Prostate gland (tissue), 2 donors: ENCODE measurements around the gene CUL3. TPM values are rescaled to one million over a fixed set of nuclear protein-coding genes. Genes with fewer than 3 reads are reported as not detected.

Experiments
- DNase-seq: peaks from one replicate; pipeline ENCODE4 v3.0.0-alpha.2; 2019; ENCODE audit warnings: low spot score
- H3K27ac ChIP-seq, 2 donors: fragments of 200-600 bp; sonication (generic); 2 replicates each; pipeline ENCODE4 v1.5.1; 2017 to 2019
- H3K27me3 ChIP-seq: fragments of 200-600 bp; sonication (generic); replicated peaks from 2 replicates; pipeline ENCODE4 v1.5.1; 2019; ENCODE audit not compliant: insufficient read depth
- H3K36me3 ChIP-seq, 2 donors: fragments of 200-600 bp; sonication (generic); 1 replicate in 1 of 2; 2 replicates in 1 of 2; pipeline versions ENCODE4 v1.5.1 to v1.8.1; 2017 to 2019
- H3K4me1 ChIP-seq: fragments of 200-600 bp; sonication (generic); replicated peaks from 2 replicates; pipeline ENCODE4 v1.5.1; 2019
- H3K4me3 ChIP-seq, 2 donors: fragments of 200-600 bp; sonication (generic); 2 replicates each; pipeline ENCODE4 v1.5.1; 2017 to 2019
- H3K9me3 ChIP-seq: fragments of 200-600 bp; sonication (generic); 2 replicates; pipeline ENCODE4 v1.5.1; 2017
- POLR2A ChIP-seq: fragments of 450-650 bp; IDR thresholded peaks from one replicate; pipeline ENCODE4 v1.6.1; 2016; ENCODE audit warnings: antibody characterized with exemption, mild to moderate bottlenecking
- POLR2AphosphoS5 ChIP-seq: sonication (generic); formaldehyde crosslinking; IDR thresholded peaks from one replicate; pipeline ENCODE4 v1.6.1; 2017; ENCODE audit warnings: antibody characterized with exemption
- WGBS: methylation state at CpG from one replicate; pipeline ENCODE4 v1.1.5; 2018; 5-methylcytosine and 5-hydroxymethylcytosine counted together
- intact Hi-C: fragments of 100-400 bp; cut with DNase I; formaldehyde crosslinking; loops from one replicate; pipeline ENCODE4 v1.14.2; 2022
- total RNA-seq, 2 donors: library from RNA; depleted of rRNA; stranded (reverse); fragments of >200 nt; gene quantifications; one replicate each; pipeline ENCODE4 v1.1.0, GENCODE V29; 2016
- TF ChIP-seq, protein P1 (sequence below), 4 experiments: fragments of 200-600 bp in 2 of 4; fragments of 450-650 bp in 2 of 4; sonication (generic) in 2 of 4; IDR thresholded peaks; 1 replicate in 3 of 4; 2 replicates in 1 of 4; pipeline ENCODE4 v1.5.1; 2016 to 2019; ENCODE audit warnings: antibody characterized with exemption in 4 of 4, mild to moderate bottlenecking in 2 of 4, moderate library complexity in 2 of 4

The CUL3 gene
- total RNA-seq: 10 to 100 TPM; 69.2 to 90.5 TPM

DNA sequence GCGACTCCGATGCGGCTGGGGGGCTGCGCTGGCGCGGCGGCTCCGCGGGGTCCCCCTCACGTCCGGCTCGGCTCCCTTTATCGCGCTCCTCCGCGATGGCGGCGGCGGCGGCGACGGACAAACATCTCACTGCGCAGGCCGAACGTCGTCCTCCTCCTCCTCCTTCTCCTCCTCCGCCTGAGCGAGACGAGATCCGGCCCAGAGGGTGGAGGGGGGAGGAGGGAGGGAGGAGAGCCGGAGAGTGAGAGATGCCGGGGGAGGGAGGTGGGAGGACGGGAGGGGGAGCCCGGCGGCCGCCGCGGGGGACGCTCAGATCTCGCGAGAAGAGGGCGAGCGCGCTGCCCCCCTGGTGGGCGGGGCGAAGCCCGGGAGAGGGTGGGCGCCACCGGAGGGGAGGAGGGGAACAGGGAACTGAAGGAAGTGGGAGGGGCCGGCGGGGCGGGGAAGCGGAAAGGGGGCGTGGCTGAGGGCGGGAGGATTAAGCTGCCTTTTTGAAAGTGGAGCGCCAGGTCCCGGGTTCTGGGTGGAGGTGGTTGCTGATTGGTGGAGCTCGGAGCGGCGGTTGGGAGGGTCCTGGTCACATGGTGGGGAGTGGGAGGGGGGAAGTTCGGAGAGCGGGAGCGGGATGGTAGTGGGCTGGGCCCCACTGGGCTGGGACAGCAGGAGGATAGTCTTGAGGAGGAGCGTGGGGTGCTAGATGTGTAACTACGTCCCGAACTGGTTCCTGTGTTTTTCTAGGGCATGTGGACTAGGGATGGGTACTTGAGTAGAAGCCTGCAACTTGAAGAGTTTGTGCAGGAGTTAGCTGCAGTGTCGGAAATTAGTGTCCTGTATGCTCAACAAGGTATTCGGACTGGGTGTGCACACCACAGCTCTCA is at the start of gene CUL3:
CUL3 (minus strand) TSS at position 153 of the 878 bp plus-strand sequence. CDS start 354 bp downstream, outside the sequence.
- DNase-seq: peak; percentile 99
- 0% methylated on average over 38 of the region's 68 CpGs for WGBS
- H3K36me3 ChIP-seq: no peaks in the 10 kb centered on the region
- TF ChIP-seq POLR2A: peak; percentile 90
- peak; percentile 74 for TF ChIP-seq POLR2AphosphoS5
- TF ChIP-seq, protein P1, sequence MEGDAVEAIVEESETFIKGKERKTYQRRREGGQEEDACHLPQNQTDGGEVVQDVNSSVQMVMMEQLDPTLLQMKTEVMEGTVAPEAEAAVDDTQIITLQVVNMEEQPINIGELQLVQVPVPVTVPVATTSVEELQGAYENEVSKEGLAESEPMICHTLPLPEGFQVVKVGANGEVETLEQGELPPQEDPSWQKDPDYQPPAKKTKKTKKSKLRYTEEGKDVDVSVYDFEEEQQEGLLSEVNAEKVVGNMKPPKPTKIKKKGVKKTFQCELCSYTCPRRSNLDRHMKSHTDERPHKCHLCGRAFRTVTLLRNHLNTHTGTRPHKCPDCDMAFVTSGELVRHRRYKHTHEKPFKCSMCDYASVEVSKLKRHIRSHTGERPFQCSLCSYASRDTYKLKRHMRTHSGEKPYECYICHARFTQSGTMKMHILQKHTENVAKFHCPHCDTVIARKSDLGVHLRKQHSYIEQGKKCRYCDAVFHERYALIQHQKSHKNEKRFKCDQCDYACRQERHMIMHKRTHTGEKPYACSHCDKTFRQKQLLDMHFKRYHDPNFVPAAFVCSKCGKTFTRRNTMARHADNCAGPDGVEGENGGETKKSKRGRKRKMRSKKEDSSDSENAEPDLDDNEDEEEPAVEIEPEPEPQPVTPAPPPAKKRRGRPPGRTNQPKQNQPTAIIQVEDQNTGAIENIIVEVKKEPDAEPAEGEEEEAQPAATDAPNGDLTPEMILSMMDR (IDR thresholded peaks at IDR 0.05): no peak
- intact Hi-C loops: no loop called here
- H3K4me3 ChIP-seq: peak within 1 kb of the TSS; percentile 68 to 75
- H3K27me3 ChIP-seq: no peaks in the 10 kb centered on the region
- no peaks in the 10 kb centered on the region for H3K9me3 ChIP-seq
- peak within 1 kb of the TSS; percentile 85 to 87 for H3K27ac ChIP-seq
- no peaks in the 10 kb centered on the region for H3K4me1 ChIP-seq

DNA sequence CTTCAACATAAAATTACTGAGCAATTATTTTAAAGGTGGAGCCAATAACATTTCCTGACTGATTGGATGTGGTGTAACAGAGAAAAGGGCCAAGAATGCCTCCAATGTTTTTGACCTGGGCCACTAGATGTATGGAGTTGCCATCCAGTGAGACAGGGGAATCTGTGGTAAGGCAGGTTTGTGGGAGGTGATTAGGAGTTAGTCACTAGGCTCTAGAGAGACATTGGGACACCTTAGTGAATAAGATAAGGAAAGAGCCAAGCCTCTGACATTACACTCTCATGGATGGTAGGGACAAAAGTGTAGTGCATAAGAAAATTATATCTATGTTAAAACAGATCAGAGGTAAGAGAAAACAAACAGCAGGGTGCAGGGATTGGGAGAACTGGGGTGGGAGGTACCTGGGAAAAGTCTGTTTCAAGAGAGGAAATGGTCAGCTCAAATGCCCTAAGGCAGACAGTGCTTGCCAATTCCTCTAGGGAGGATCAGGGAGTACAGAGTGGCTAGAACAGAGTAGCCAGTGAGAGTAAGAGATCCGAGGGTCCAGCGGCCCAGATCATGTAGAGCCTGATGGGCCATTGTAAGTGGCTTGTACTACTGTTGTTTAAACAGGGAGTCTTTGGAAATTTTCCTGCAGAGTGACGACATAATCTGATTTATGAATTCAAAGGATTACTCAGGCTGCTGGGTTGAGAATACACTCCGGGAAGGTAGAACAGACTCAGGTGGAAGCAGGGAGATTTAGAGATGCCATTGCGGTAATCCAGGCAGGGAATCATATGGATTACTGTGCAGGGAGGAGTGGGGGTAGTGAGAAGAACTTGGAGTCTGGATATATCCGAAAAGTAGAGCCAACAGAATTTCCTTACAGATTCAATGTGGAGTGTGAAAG is 45.7 kb upstream of the CUL3 start:
- TF ChIP-seq POLR2A (no peak), POLR2AphosphoS5 (no peak)
- TF ChIP-seq, protein P1 (IDR thresholded peaks at IDR 0.05): no peak
- intact Hi-C loops: no loop called here
- H3K36me3 ChIP-seq: no peaks in the 10 kb centered on the region

DNA sequence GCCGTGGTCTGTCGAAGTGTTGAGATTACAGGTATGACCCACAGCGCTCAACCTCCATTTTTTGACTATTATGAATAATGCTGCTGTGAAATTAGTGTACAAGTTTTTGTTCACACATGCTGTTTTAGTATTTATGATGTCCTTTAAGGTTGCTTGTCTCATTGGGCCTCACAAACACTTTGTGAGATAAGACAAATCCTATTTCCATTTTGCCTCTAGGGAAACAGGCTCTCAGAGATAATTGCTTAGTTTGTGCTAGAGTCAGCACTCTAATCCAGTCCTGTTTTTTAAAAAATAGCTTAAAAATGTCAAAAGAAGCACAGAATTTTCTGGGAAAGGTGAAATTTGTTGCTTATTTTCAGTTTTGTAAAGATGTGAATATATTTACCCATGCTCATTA is 43.3 kb upstream of the CUL3 start:
- intact Hi-C loops: no loop called here
- H3K36me3 ChIP-seq: no peaks in the 10 kb centered on the region
- no peaks in the 10 kb centered on the region for H3K9me3 ChIP-seq
- no peak for TF ChIP-seq POLR2AphosphoS5
- TF ChIP-seq, protein P1 (IDR thresholded peaks at IDR 0.05): no peak
- TF ChIP-seq POLR2A: no peak
- WGBS: 95% methylated on average over 3 of the region's 3 CpGs
- no peaks in the 10 kb centered on the region for H3K27me3 ChIP-seq
- H3K27ac ChIP-seq: no peak overlapping the region
- H3K4me3 ChIP-seq: no peak overlapping the region
- DNase-seq: no peak
- H3K4me1 ChIP-seq: no peaks in the 10 kb centered on the region

More for the DNA sequence above, 45.7 kb upstream of the CUL3 start:
- 71% methylated on average over 6 of the region's 6 CpGs for WGBS
- DNase-seq: no peak
- no peaks in the 10 kb centered on the region for H3K9me3 ChIP-seq
- H3K4me1 ChIP-seq: no peaks in the 10 kb centered on the region
- no peak overlapping the region for H3K27ac ChIP-seq
- H3K27me3 ChIP-seq: no peaks in the 10 kb centered on the region
- no peak overlapping the region for H3K4me3 ChIP-seq

DNA sequence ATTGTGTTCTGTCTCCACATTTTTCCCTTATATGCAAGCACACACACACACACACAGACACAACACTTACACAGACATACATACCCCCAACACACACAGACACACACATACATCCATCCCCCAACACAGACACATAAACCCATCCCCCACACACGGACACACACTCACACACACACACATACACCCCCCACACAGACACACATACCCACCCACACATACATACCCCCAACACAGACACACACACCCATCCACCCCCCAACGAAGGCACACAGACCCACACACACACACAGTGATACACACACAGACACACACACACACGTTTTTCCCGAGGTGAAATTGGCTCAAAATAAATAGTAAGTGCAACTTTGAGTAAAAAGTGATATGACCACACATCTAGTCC is 41.6 kb upstream of the CUL3 start:
- no peaks in the 10 kb centered on the region for H3K9me3 ChIP-seq
- no peak for TF ChIP-seq POLR2A
- no peak for TF ChIP-seq POLR2AphosphoS5
- TF ChIP-seq, protein P1 (IDR thresholded peaks at IDR 0.05): no peak
- no peaks in the 10 kb centered on the region for H3K27me3 ChIP-seq
- no peak overlapping the region for H3K4me3 ChIP-seq
- WGBS: 76% methylated on average over 4 of the region's 4 CpGs
- no peaks in the 10 kb centered on the region for H3K36me3 ChIP-seq
- DNase-seq: no peak
- intact Hi-C loops: no loop called here
- H3K4me1 ChIP-seq: no peaks in the 10 kb centered on the region
- no peak overlapping the region for H3K27ac ChIP-seq
